Osteocyte (in vitro differentiated cells): ENCODE results near the gene TCF3. TPM values are rescaled to one million over a fixed set of nuclear protein-coding genes. Genes with fewer than 3 reads are reported as not detected.

Source experiments
- DNase-seq: peaks from one replicate; pipeline ENCODE4 v3.0.0; 2021; ENCODE audit warnings: mixed read lengths; ENCODE audit not compliant: unreplicated experiment; ENCODE audit errors: extremely low spot score
- H3K27ac Mint-ChIP-seq: one replicate; pipeline ENCODE4 v1.8.0; 2021; ENCODE audit warnings: mild to moderate bottlenecking, mixed read lengths; ENCODE audit not compliant: unreplicated experiment
- H3K27me3 Mint-ChIP-seq: one replicate; pipeline ENCODE4 v1.8.0; 2021; ENCODE audit warnings: mixed read lengths; ENCODE audit not compliant: unreplicated experiment
- H3K36me3 Mint-ChIP-seq: one replicate; pipeline ENCODE4 v1.8.0; 2021; ENCODE audit warnings: mixed read lengths; ENCODE audit not compliant: unreplicated experiment
- H3K4me1 Mint-ChIP-seq: one replicate; pipeline ENCODE4 v1.8.0; 2021; ENCODE audit warnings: mixed read lengths; ENCODE audit not compliant: unreplicated experiment
- H3K4me3 Mint-ChIP-seq: one replicate; pipeline ENCODE4 v1.8.0; 2021; ENCODE audit warnings: mild to moderate bottlenecking, moderate library complexity, mixed read lengths; ENCODE audit not compliant: unreplicated experiment
- H3K9me3 Mint-ChIP-seq: one replicate; pipeline ENCODE4 v1.8.0; 2021; ENCODE audit warnings: mixed read lengths; ENCODE audit not compliant: unreplicated experiment
- total RNA-seq: library from RNA; stranded (reverse); gene quantifications from 2 replicates; pipeline ENCODE4 v1.2.1, GENCODE V29; 2021
- TF ChIP-seq, protein P1 (sequence below): fragments of 200-600 bp; sonication (generic); IDR thresholded peaks from 2 replicates; pipeline ENCODE4 v1.5.0; 2021; ENCODE audit warnings: antibody characterized with exemption, mild to moderate bottlenecking, moderate library complexity

TCF3 gene
- total RNA-seq, 1 donor from 2014 or later: 180 TPM

DNA sequence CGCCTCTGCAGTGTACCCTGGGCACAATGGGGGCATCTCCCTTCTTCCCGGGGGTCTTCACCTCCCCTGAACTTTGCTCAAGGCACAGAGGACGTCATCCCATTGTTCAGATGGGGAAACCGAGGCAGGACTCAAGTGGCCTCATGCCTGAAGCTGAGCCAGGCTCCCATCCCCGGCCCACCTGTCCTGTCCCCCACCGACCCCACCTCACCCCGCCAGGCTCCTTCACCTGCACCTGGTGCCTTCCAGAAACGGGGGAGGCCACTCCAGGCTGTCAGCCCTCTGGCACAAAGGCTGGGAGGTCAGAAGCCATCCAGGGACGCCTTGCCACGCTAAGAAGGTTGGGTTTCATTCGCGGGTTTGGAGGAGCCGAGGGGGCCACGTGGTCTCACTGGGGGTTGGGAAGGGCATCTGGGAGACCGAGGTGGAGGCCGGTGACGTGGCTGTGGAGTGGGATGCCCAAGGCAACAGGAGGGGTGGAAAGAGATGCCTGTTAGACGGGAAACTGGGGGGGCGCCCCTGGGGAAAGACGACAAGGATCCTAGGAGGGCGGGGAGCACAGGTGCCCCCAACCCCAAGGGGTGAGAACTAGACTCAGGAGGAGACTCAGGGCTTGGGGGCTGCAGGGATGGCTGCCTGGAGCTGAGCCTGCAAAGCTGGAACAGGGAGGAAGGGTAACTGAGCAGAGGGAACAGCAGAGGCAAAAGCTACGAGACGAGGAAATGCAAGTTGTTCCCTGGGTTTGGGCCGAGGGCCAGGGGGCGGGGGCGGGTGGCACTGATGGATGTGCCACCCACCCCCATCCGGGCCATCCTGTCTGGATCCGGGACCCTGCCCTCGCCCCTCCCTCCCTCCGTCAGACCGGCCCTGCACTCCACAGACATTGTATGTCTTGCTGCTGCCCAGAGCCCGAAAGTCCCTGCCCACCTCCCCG, 6.0 kb upstream of the TCF3 start:
- no peak overlapping the region for H3K4me3 Mint-ChIP-seq
- no peak for DNase-seq
- H3K27ac Mint-ChIP-seq: no peak overlapping the region
- H3K36me3 Mint-ChIP-seq: no peaks in the 10 kb centered on the region
- no peaks in the 10 kb centered on the region for H3K9me3 Mint-ChIP-seq
- no peaks in the 10 kb centered on the region for H3K27me3 Mint-ChIP-seq
- TF ChIP-seq, protein P1, sequence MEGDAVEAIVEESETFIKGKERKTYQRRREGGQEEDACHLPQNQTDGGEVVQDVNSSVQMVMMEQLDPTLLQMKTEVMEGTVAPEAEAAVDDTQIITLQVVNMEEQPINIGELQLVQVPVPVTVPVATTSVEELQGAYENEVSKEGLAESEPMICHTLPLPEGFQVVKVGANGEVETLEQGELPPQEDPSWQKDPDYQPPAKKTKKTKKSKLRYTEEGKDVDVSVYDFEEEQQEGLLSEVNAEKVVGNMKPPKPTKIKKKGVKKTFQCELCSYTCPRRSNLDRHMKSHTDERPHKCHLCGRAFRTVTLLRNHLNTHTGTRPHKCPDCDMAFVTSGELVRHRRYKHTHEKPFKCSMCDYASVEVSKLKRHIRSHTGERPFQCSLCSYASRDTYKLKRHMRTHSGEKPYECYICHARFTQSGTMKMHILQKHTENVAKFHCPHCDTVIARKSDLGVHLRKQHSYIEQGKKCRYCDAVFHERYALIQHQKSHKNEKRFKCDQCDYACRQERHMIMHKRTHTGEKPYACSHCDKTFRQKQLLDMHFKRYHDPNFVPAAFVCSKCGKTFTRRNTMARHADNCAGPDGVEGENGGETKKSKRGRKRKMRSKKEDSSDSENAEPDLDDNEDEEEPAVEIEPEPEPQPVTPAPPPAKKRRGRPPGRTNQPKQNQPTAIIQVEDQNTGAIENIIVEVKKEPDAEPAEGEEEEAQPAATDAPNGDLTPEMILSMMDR: no peak
- peaks cover 9% of the 10 kb centered on the region for H3K4me1 Mint-ChIP-seq

DNA sequence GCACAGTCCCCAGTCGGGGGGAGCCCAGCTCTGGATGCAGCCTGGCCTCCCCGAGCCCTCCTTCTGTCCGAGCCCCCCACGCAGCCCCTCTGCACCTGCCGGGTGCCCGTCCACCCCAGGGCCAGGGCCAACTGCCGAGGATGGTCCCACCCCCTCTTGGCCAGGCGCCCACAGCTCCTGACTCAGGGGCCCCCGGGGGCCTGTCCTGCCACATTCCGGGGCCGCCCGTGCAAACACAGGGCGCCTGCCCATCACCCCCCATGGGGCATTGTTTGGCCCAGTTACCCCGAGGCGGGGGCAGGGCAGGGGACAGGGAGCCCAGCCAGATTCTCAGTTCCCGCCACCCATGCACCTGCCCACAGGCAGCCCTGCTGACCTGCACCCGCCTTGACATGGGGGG, 5.3 kb upstream of the TCF3 start:
- Mint-ChIP-seq H3K9me3 (no peaks in the 10 kb centered on the region), H3K36me3 (no peaks in the 10 kb centered on the region), H3K4me3 (no peak overlapping the region), H3K27me3 (no peaks in the 10 kb centered on the region), H3K27ac (no peak overlapping the region), H3K4me1 (peaks cover 12% of the 10 kb centered on the region)
- DNase-seq: no peak
- TF ChIP-seq, protein P1: no peak

DNA sequence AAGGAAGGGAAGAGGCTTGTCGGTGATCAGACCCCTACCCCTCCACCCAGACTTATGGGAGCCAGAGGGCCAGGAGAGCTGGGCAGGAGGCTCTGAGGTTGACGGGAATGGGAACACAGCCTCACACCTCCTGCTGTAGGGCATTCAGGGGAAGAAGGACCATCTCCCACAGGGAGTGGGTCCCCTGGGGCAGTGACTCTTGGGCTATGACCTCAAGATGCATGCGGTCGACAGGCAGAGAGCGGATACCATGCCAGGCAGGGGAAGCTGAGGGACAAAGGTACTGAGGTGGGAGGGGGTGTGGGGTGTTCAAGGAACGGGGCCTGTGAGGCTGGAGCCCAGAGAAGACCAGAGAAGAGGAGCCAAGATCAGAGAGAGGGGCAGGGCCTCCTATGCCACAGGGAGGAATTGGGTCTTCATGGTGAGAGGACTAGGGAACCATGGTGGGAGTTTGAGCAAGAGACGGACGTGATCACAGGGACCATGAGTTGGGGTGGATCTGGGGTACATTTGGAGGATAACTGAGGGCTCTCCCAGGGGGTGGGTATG, 4.6 kb upstream of the TCF3 start:
- Mint-ChIP-seq H3K36me3 (no peaks in the 10 kb centered on the region), H3K27ac (no peak overlapping the region), H3K4me1 (peaks cover 12% of the 10 kb centered on the region), H3K4me3 (no peak overlapping the region), H3K27me3 (no peaks in the 10 kb centered on the region), H3K9me3 (no peaks in the 10 kb centered on the region)
- DNase-seq: no peak
- TF ChIP-seq, protein P1: no peak

DNA sequence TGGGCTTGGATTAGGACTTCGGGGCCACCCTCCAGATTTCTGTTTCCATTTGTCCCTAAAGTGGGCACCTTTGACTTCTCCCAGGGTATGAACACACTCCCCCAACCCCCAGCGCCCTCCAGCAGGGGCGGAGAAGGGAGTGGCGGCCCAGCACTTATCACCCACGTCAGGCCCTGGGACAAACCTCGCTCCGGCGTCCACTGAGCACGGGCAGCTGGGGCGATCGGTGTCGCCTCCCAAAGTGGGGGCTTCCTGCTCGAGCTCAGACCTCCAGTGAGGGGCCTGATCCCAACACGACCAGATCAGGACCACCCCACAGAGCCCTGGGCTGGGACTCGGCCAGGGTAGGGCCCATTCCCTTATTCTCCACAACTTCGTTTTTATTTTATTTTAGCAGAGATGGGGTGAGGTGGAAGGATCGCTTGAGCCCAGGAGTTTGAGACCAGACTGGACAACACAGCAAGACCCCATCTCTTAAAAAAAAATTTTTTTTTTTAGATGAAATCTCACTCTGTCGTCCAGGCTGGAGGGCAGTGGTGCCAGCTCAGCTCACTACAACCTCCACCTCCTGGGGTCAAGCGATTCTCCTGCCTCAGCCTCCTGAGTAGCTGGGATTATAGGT, 3.7 kb upstream of the TCF3 start:
- no peaks in the 10 kb centered on the region for H3K27me3 Mint-ChIP-seq
- peaks cover 12% of the 10 kb centered on the region for H3K4me1 Mint-ChIP-seq
- TF ChIP-seq, protein P1: no peak
- no peak overlapping the region for H3K4me3 Mint-ChIP-seq
- H3K27ac Mint-ChIP-seq: no peak overlapping the region
- H3K36me3 Mint-ChIP-seq: no peaks in the 10 kb centered on the region
- no peak for DNase-seq
- H3K9me3 Mint-ChIP-seq: no peaks in the 10 kb centered on the region
